RKO (cell line): ENCODE results near the gene SLC12A3.

Experiments used
- DNase-seq: peaks from one replicate; pipeline ENCODE4 v3.0.0-alpha.2; 2016; ENCODE audit warnings: low spot score

Gene SLC12A3

DNA sequence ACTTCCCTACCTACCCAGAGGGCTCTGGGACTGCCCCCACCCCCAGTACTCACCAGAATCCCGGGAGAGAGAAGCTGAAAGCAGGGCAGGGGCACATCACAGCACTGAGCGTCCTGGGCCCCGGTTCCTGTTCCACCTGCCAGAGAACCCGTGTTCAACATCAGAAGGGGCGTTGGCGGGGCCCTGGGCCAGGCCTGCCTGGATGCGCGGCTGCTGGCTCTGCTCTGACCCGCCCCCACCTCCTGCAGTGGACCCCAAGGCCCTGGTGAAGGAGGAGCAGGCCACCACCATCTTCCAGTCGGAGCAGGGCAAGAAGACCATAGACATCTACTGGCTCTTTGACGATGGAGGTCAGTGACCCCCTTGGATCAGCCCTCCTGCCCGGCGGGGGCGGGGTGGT lies 27.7 kb downstream of the SLC12A3 start:
- no peak for DNase-seq

DNA sequence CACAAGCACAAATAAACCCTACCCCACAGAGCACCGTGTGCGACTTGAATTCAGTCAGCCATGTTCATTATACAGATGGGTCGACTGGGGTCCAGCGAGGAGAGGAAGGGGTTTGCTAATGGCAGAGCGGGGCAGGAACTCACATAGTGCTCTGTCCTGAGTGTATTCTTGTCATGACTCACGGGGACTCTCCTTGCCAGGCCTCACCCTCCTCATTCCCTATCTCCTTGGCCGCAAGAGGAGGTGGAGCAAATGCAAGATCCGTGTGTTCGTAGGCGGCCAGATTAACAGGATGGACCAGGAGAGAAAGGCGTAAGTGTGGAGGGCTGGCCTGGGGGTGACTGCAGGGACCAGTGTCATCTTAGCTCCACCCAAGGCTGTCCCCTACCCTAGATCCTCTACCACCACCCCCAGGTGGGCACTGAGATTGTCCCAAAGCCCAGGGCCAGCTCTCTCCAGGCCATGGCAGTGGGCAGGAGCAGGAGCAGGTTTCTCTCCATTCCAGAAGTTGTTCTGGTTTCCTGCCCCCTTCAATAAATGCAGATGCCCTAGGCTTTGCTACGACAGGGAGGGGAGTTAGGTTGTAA lies 29.4 kb downstream of the SLC12A3 start:
- no peak for DNase-seq

- DNase-seq: no peak
These were observed 30.8 kb downstream of the SLC12A3 start for GRCh38 chr16:56895813-56896212.

GRCh38 chr16:56896244-56896643 lies 31.2 kb downstream of the SLC12A3 start:
- no peak for DNase-seq

DNA sequence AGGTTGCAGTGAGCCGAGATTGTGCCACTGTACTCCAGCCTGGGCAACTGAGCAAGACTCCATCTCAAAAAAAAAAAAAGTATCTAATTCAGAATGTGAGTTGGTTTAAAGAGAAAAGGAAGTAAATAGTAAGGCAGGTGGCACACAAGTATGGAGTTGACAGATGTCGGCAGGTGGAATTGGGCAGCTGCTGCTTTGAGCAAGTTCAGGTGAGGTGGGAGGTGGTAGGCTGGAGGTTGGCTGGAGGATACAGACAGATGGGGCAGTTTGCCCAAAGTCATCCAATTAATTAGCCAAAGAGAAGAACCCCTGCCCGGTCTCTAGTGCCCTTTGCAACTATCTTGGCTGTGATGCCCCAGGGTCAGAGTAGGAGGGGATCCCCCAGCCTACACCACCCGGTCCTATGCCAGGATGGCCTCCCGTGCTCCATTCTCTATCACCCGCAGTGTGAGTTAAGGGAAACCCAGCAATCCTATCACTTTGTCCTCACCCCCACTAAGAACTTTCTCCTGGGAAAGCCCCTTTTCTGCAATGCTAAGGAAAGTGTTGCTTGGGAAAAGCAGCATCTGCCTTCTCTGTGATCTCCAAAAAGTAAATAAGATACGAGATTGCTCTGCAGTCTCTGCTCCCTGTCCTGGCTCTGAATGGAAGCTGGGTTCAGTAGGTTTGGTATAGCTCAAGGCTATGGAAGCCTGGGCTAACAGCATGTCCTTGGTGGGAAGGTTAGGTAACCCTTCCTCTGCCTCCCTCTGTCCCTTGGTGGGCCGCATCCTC lies 32.2 kb downstream of the SLC12A3 start:
- no peak for DNase-seq

DNA sequence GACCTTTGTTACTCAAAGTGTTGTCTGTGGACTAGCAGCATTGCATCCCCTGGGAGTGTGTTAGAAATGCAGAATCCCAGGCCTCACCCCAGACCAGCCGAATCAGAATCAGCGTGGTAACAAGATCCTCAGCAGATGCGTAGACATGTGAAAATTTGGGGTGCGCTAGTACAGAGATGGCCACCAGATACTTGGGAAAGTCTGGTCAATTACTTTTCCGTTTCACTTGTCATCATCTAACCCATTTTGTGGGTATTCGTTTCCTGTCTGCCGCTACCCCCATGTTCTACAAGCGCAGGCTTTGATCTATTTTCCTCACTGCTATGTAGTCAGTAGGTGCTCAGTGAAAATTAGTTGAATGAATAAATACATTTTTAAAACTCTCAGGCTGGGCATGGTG lies 33.8 kb downstream of the SLC12A3 start:
- DNase-seq: no peak

DNA sequence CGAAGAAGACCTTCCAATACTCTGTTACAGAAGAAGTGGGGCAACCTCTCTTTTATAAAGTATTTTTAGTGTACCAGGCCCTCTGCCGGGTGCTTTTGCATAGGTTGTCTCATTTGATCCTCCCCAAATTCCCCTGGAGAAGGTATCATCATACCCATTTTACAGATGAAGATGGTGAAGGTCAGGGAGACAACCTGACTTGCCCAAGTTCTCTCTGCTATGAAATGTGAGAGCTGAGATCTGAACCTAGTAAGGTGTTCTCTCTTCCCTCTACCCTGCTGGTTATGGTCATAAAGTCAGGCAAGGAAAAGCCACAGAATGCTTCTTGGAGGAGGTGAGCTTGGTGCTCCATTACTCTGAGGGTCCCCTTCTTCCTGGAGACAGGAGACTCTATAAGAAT lies 38.9 kb downstream of the SLC12A3 start:
- no peak for DNase-seq

DNA sequence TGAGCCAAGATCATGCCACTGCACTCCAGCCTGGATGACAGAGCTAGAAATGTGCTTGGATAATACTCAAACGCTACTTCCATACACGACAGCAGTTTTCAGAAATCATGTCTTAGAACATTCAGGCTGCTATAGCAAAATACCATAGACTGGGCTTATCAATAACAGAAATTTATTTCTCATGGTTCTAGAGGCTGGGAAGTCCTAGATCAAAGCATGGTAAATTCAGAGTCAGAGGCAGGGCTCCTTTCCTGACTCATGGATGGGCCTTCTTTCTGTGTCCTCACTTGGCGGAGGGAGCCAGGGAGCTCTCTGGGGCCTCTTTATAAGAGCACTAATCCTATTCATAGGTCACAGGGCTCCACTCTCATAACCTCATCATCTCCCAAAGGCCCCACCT lies 42.4 kb downstream of the SLC12A3 start:
- no peak for DNase-seq

DNA sequence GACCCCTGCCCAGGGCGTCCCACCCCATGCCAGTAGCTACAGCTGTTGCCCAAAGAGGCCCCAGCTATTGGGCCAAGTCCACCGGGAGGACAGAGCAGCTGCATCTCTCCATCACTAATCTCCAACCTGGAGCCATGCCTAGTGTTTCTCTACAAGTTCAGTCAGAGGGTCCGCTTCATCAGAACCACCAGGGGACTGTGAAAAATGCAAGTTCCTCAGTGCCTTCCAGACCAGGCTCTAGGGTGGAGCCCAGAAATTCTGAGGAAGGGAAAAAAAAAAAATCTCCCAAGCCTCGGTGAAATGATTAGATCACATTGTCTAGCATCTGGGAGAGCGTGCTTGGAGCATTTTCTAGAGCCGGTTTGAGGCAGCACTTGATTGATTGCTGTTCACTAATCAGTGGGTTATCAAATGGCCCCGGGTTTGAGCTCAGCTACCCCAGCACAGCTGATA lies 44.5 kb downstream of the SLC12A3 start:
- no peak for DNase-seq

DNA sequence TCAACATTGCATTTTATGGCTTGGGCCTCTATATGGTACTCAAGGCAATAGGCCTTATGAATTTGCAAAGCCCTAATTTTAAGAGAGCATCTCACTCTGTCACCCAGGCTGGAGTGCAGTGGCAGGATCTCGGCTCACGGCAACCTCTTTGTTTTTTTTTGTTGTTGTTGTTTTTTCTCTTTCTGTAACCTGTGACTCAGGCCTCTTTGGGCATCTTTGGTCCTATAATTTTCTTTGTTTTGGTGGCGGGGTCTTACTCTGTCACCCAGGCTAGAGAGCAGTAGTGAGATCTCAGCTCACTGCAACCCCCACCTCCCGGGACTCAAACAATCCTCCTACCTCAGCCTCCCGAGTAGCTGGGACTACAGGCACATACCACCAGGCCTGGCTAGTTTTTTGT lies 45.1 kb downstream of the SLC12A3 start:
- no peak for DNase-seq

DNA sequence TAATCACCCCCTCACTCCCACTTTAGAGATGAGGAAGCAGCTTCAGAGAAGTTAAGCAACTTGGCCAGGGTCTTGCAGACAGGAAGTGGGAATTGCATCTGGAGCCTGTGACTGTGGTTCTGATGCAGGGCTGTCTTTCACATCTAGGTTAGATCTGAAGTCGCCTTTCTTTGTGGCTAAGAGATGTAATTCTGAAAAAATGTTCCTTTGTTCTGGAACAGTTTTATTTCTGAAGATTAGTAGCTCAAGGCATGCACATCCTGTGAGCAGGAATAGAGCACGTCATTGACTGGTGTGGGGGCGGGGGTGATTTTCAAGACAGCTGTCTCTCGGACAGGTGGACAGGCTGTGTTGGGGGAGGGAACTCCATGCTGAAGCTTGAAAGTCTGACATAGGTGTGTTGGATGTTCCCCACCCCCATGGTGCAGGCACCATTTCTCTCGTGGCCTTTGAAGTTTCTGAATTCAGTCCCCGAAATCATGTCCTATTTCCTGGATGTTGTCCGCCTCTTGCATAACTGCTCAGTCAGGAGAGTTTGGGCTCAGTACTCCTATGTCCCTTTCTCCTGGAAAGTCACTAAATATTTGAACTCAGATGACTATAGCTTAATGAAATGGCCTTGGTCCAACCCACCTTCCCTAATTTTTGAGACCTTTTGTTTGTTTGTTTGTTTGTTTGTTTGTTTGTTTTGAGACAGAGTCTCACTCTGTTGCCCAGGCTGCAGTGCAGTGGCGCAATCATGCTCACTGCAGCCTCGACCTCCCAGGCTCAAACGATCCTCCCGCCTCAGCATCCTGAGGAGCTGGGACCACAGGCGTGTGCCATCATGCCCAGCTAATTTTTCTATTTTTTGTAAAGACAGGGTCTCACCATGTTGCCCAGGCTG lies 45.9 kb downstream of the SLC12A3 start:
- DNase-seq: no peak

DNA sequence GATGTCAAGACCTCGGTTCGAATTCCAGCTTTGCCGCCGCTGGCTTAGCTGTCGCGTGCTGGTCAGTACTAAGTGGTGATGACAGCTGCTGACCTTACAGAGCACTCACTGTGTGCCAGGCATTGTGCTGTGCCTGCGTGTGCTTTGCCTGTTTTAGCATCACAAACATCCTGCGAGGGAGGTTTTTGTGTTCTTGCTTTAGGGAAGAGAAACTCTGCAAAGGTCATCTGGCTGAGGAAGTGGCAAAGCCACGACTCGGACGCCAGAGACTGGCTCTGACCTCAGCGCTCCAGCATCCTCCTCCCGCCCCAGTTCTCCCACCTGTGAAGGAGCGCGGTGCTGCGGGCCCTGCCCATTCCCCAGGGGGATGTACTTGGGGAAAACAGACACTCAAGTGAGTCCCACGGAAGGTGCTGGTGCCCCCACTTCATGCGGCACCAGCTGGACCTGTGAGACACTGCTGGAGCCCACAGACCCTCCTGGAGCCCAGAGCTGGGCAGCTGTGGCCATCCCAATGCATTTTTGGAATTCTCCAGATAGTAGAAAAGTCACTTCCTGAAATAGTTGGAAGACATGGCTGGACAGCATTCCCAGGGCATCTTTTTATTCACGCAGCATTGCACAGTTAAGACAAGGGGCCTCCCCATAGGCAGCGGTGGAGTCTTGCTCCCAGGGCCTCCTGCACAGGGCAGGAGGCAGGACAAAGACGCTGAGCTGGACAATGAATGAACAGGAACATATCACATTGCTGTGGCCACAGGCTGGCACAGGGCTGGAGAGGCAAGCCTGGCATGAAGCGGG lies 47.0 kb downstream of the SLC12A3 start:
- no peak for DNase-seq

- DNase-seq: no peak
These were observed 48.0 kb downstream of the SLC12A3 start for GRCh38 chr16:56912746-56913708.

DNA sequence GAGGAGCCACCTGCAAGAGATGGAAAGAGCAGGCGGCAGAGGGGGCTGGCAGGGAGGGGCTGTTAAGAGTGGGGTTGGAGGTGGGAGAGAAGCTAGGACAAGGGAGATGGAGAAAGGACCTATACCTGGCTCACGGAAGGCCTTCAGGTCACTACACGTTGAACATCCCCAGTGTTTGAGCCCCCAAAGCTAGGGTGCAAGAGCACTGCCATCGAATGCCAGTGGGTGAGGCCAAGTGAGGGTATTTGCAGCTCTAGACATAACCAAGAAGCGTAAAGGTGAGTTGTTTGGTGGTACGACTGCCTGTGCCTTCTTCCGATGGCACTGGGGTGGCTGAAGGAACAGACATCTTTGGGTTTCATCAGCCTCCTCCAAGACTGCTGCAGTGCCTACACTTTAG lies 49.9 kb downstream of the SLC12A3 start:
- no peak for DNase-seq

DNA sequence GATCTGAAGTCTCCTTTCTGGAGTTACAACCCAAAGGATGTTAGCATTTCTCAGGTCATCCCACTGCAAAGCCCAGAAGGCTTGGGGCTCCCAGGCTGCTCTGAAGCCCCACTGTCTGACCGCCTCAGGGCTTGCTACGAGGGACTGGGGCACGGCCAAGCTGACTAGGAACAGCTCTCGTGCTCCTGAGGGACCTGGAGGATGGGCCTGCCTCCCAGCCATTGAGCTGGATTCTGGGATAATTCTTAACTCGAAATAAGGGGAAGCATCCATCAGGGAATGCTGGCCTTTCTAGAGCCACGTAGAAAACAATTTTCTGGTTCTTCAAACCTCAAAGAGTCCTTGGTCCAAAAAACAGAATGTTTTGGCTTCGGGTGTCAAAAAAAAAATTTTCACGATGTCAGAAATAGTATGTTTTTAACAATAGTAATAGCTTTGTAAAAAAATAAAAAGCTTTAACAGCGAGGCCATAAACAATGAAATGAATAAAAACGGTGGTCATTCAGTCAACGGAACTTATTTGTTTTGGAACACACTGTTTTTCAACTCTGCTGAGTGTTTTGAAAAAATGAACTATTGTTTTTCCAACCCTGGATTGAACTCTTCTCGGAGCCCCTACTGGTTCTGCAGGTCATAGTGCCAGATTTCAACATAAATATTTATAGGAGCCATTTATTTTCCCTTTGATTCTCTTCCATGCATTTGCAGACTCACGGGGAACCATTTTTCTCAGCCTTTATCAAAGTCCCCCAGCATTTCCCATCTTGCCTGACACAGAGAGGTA lies 50.5 kb downstream of the SLC12A3 start:
- no peak for DNase-seq

GRCh38 chr16:56916571-56917403 lies 51.8 kb downstream of the SLC12A3 start:
- no peak for DNase-seq

DNA sequence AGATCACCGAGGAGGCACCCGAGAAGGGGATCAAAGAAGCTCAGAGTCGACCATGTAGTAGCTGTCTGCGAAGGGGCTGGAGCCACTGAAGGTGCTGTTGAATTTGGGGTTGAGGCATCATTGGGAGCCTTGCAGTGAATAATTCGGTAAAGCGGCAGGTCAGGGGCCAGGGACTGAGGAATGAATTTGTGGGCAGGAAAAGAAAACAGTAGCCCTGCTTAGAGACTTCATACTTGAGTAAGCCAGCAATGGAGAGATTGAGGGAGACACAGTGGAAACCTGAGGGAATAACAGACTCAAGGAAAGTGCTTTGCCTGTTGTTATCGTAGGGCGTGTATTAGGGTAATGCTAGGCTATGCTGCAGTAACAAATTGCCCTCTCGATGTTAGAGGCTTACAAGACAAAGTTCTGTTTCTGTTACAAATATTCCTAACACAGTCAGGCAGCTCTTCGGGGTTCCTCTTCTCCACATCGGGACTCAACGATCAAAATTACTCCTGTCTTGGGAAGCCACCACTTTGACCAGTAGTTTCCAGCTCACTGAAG lies 53.5 kb downstream of the SLC12A3 start:
- no peak for DNase-seq

DNA sequence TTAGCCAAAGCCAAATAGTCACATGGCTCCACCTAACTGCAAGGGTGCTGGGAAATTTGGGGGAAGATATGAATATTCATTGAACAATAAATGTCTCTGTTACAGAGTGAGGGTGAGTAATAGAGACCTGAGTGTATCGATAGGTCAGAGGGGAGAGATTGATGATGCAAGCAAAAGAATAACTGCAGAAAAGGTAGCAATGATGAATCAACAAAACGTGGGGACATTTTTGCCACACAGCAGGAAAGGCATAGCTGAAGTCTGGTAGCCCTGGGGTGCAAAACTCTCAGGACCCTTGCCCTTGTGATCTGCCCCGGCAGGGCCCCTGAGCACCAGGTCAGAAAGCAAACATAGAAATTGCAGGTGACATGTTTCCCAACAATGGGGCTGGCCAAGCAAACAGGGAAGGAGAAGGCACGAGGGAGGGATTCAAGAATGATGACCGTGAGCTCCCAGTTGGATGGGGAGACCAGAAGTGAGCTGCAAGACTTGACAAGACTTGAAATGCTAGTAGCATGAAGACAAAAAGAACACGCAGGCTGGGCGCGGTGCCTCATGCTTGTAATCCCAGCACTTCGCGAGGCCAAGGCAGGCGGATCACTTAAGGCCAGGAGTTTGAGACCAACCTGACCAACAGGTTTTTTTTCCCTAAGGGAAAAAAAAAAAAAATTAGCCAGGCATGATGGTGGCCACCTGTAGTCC lies 54.2 kb downstream of the SLC12A3 start:
- no peak for DNase-seq
